Measurements from ENCODE around the gene AATK. TPM values are rescaled to one million over a fixed set of nuclear protein-coding genes. Genes with fewer than 3 reads are reported as not detected.

AATK gene
- total and polyA plus RNA-seq, 2 experiments from 2014 or later = 1.1 to 5.0 TPM

DNA sequence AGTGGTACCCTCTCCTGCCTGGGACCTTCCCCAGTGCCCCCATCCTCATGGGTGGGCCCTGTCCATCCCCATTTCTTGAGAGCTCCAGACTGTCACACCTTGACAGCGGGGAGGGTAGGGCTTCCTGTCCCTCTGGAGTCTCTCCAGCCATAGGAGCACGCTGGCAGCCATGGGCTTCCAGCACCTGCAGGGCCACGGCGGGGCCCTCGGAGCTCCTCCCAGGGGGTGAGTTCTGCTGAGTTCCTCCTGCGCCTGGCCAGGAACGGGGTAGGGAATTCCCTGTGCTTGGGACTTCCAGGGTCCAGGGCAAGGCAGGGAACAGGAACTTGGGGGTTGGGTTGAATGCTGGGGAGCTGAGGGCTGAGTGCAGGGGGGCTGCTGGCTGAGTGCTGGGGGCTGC, 23.0 kb upstream of the AATK start:
- no peak for ATAC-seq
- no peak for TF ChIP-seq CREB1 (CRISPR knock-in tag; IDR thresholded peaks at IDR 0.05; ENCODE audit: low read depth)
- no peak for TF ChIP-seq ZNF331 (CRISPR knock-in tag; IDR thresholded peaks at IDR 0.05; ENCODE audit: low read depth)
- TF ChIP-seq, protein P1, sequence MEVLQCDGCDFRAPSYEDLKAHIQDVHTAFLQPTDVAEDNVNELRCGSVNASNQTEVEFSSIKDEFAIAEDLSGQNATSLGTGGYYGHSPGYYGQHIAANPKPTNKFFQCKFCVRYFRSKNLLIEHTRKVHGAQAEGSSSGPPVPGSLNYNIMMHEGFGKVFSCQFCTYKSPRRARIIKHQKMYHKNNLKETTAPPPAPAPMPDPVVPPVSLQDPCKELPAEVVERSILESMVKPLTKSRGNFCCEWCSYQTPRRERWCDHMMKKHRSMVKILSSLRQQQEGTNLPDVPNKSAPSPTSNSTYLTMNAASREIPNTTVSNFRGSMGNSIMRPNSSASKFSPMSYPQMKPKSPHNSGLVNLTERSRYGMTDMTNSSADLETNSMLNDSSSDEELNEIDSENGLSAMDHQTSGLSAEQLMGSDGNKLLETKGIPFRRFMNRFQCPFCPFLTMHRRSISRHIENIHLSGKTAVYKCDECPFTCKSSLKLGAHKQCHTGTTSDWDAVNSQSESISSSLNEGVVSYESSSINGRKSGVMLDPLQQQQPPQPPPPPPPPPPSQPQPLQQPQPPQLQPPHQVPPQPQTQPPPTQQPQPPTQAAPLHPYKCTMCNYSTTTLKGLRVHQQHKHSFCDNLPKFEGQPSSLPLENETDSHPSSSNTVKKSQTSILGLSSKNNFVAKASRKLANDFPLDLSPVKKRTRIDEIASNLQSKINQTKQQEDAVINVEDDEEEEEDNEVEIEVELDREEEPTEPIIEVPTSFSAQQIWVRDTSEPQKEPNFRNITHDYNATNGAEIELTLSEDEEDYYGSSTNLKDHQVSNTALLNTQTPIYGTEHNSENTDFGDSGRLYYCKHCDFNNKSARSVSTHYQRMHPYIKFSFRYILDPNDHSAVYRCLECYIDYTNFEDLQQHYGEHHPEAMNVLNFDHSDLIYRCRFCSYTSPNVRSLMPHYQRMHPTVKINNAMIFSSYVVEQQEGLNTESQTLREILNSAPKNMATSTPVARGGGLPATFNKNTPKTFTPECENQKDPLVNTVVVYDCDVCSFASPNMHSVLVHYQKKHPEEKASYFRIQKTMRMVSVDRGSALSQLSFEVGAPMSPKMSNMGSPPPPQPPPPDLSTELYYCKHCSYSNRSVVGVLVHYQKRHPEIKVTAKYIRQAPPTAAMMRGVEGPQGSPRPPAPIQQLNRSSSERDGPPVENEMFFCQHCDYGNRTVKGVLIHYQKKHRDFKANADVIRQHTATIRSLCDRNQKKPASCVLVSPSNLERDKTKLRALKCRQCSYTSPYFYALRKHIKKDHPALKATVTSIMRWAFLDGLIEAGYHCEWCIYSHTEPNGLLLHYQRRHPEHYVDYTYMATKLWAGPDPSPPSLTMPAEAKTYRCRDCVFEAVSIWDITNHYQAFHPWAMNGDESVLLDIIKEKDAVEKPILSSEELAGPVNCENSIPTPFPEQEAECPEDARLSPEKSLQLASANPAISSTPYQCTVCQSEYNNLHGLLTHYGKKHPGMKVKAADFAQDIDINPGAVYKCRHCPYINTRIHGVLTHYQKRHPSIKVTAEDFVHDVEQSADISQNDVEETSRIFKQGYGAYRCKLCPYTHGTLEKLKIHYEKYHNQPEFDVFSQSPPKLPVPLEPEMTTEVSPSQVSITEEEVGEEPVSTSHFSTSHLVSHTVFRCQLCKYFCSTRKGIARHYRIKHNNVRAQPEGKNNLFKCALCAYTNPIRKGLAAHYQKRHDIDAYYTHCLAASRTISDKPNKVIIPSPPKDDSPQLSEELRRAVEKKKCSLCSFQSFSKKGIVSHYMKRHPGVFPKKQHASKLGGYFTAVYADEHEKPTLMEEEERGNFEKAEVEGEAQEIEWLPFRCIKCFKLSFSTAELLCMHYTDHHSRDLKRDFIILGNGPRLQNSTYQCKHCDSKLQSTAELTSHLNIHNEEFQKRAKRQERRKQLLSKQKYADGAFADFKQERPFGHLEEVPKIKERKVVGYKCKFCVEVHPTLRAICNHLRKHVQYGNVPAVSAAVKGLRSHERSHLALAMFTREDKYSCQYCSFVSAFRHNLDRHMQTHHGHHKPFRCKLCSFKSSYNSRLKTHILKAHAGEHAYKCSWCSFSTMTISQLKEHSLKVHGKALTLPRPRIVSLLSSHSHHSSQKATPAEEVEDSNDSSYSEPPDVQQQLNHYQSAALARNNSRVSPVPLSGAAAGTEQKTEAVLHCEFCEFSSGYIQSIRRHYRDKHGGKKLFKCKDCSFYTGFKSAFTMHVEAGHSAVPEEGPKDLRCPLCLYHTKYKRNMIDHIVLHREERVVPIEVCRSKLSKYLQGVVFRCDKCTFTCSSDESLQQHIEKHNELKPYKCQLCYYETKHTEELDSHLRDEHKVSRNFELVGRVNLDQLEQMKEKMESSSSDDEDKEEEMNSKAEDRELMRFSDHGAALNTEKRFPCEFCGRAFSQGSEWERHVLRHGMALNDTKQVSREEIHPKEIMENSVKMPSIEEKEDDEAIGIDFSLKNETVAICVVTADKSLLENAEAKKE (CRISPR knock-in tag; IDR thresholded peaks at IDR 0.05) = no peak
- TF ChIP-seq JUNB (IDR thresholded peaks at IDR 0.05; ENCODE audit: unreplicated experiment) = no peak
- no peak for TF ChIP-seq NANOG (IDR thresholded peaks at IDR 0.05; ENCODE audit: borderline replicate concordance)
- TF ChIP-seq, protein P2, sequence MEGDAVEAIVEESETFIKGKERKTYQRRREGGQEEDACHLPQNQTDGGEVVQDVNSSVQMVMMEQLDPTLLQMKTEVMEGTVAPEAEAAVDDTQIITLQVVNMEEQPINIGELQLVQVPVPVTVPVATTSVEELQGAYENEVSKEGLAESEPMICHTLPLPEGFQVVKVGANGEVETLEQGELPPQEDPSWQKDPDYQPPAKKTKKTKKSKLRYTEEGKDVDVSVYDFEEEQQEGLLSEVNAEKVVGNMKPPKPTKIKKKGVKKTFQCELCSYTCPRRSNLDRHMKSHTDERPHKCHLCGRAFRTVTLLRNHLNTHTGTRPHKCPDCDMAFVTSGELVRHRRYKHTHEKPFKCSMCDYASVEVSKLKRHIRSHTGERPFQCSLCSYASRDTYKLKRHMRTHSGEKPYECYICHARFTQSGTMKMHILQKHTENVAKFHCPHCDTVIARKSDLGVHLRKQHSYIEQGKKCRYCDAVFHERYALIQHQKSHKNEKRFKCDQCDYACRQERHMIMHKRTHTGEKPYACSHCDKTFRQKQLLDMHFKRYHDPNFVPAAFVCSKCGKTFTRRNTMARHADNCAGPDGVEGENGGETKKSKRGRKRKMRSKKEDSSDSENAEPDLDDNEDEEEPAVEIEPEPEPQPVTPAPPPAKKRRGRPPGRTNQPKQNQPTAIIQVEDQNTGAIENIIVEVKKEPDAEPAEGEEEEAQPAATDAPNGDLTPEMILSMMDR (conservative IDR thresholded peaks at IDR 0.05; ENCODE audit: low read depth in 2 of 2) = no peak
- no peak for TF ChIP-seq EZH2phosphoT487 (IDR thresholded peaks at IDR 0.05; ENCODE audit: unreplicated experiment)
- no peak for TF ChIP-seq EZH2 (IDR thresholded peaks at IDR 0.05; ENCODE audit: low read depth, unreplicated experiment)
- H2AFZ ChIP-seq = no peak overlapping the region

More for the DNA sequence above, 23.0 kb upstream of the AATK start:
- H3K36me3 ChIP-seq (ENCODE audit: insufficient read depth) = no peaks in the 10 kb centered on the region
- Mint-ChIP-seq H3K36me3 (ENCODE audit: low read depth) (0 out of 3 replicates have a peak, but pooled peaks cover 4% of the 10 kb centered on the region), H3K27me3 (ENCODE audit: insufficient read depth, low read depth, poor library complexity) (peaks cover 7% of the 10 kb centered on the region), H3K4me3 (no peak overlapping the region), H3K9me3 (no peaks in the 10 kb centered on the region; the same call in 2 of the 3 replicates), H3K4me1 (no peaks in the 10 kb centered on the region; the same call in 2 of the 3 replicates), H3K27ac (no peak overlapping the region)
- no peak overlapping the region for H3K4me2 ChIP-seq
- H4K20me1 ChIP-seq (replicated peaks; ENCODE audit: insufficient read depth) = no peaks in the 10 kb centered on the region
- H3K27me3 ChIP-seq (ENCODE audit: insufficient read depth) = no peaks in the 10 kb centered on the region
- DNase-seq (ENCODE audit: low spot score) = no peak
- no peaks in the 10 kb centered on the region for H3K4me1 ChIP-seq (ENCODE audit: insufficient read depth)
- no peaks in the 10 kb centered on the region for H3K79me2 ChIP-seq (replicated peaks; ENCODE audit: insufficient read depth)
- H3K27ac ChIP-seq (ENCODE audit: low read depth) = no peak overlapping the region
- H3K9me2 ChIP-seq (ENCODE audit: insufficient read depth) = no peaks in the 10 kb centered on the region
- no peaks in the 10 kb centered on the region for H3F3A ChIP-seq (replicated peaks; ENCODE audit: low read depth)
- H3K4me3 ChIP-seq = no peak overlapping the region

Data from GM23338 (cell line).